ENCODE data around the gene ZNHIT1.

DNA sequence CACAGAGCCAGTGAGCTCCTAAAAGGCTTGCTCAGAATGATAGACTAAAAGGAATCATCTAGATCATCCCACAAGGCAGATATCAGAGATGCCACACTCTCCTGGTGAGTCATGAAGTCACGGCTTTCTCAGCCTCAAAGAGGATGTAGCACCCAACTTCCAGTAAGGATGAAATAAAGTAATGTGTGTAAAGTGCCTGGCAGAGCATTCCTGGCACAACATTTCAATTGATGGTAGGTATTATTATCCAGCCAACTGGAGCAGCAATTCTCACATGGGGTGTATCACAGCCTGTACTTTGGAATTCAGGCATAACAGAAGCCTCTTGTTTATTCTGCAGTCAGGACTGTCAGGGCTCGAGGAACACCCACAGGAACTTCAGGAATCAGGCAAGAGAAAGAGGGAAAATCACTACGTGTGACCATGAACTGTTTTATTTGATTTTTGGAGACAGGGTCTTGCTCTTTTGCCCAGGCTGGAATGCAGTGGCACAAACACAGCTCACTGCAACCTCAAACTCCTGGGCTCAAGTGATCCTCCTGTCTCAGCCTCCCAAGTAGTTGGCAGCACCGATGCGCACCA lies 32.6 kb upstream of the ZNHIT1 start:
- TF ChIP-seq, protein P1, sequence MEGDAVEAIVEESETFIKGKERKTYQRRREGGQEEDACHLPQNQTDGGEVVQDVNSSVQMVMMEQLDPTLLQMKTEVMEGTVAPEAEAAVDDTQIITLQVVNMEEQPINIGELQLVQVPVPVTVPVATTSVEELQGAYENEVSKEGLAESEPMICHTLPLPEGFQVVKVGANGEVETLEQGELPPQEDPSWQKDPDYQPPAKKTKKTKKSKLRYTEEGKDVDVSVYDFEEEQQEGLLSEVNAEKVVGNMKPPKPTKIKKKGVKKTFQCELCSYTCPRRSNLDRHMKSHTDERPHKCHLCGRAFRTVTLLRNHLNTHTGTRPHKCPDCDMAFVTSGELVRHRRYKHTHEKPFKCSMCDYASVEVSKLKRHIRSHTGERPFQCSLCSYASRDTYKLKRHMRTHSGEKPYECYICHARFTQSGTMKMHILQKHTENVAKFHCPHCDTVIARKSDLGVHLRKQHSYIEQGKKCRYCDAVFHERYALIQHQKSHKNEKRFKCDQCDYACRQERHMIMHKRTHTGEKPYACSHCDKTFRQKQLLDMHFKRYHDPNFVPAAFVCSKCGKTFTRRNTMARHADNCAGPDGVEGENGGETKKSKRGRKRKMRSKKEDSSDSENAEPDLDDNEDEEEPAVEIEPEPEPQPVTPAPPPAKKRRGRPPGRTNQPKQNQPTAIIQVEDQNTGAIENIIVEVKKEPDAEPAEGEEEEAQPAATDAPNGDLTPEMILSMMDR (IDR thresholded peaks at IDR 0.05), result no peak
- TF ChIP-seq RAD21 (conservative IDR thresholded peaks at IDR 0.05 in 1 of 2, IDR thresholded peaks at IDR 0.05 in 1 of 2), result no peak
- TF ChIP-seq EP300 (IDR thresholded peaks at IDR 0.05), result no peak
- TF ChIP-seq JUN (IDR thresholded peaks at IDR 0.05), result no peak
- no peak for TF ChIP-seq BHLHE40 (IDR thresholded peaks at IDR 0.05; ENCODE audit: low read depth, low read length)
- no peak for TF ChIP-seq GATA3 (IDR thresholded peaks at IDR 0.05; ENCODE audit: borderline replicate concordance)
- no peak for TF ChIP-seq SREBF2 (IDR thresholded peaks at IDR 0.05)
- TF ChIP-seq, protein P2, sequence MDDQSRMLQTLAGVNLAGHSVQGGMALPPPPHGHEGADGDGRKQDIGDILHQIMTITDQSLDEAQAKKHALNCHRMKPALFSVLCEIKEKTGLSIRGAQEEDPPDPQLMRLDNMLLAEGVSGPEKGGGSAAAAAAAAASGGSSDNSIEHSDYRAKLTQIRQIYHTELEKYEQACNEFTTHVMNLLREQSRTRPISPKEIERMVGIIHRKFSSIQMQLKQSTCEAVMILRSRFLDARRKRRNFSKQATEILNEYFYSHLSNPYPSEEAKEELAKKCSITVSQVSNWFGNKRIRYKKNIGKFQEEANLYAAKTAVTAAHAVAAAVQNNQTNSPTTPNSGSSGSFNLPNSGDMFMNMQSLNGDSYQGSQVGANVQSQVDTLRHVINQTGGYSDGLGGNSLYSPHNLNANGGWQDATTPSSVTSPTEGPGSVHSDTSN (IDR thresholded peaks at IDR 0.05), result no peak
